Fibroblast of peridontal ligament (primary cell): Measurements from ENCODE around the gene ZNF76.

Source experiments
- DNase-seq: peaks from one replicate; pipeline ENCODE4 v3.0.0-alpha.2; 2010; ENCODE audit errors: extremely low read depth

The ZNF76 gene

DNA sequence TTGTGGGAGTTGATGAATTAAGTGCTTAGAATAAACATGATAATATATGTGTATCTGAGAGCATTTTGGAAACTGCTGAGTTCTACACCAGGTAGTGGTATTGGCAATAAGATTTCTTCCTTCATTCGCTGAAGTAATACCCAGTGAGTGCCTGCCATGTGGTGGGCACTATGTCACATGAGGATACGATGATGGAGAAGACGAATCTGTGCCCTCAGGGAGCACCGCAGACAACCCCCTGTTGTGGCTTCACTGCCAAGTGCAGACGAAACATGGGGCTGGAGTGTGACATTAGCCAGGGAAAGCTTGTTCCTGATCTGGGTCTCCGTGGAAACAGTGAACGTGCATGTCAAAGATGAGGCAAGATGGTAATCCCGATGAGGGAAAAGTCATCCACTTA lies 7.9 kb downstream of the ZNF76 start:
- DNase-seq: no peak

- DNase-seq: no peak
Measured at GRCh38 chr6:35267897-35268296, 8.4 kb downstream of the ZNF76 start.

- no peak for DNase-seq
Measured at GRCh38 chr6:35272005-35272404, 12.5 kb downstream of the ZNF76 start.

DNA sequence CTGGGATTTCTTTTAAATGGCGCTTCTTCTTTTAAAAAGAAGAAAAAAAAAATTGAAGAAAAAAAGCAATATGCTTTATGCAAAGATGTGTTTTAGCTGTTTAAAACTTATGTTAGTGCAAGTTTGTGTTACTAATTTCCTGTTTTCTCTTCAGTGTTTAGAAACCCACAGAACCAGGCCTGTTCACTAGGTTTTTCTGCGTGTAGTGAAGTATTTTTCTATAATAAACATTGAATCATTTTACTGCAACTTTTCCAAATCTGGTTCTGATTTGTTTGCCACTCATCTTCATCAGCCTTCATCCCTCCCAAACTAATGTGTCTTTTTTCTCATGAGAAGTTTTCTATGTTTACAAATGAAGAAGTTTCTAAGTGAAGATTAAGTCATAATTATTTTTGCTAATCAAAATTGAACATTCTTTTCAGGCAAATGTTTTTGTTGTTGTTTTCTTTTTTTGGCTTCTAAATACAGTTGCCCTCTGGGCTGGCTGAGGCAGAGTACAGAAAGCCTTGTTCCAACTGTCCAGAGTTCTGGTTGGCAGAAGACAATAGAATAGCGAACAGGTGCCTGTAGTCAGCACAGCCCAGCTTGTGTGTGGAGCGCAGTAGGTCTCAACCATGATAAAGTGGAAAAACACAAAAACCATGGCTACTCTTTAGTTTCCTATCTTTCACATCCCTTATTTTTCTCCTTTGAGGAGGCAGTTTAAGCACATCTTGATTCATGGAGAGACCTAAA lies 14.5 kb downstream of the ZNF76 start:
- peak; percentile 68 for DNase-seq

DNA sequence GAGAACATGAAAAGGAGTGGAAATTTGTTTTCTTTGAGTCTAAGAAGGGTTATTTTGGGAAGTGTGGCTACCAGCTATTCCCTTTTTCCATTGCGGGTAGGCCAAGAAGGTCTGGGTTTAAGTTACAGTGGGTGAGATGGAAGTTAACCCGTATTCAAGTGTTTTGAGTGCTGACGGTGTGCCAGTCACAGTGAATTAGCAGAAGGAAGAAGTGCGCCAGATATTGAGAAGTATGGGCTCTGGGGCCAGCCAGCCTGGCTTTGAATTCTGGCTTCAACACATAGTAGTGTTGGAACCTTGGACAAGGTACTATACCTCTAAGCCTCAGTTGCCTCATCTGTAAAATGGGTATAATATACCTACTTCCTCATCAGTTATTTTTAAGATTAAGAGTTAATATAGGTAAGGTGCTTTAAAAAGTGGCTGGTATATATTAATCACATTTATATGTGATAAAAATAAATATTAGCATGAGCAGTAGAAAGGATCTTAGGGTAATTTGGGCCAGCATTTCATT lies 16.3 kb downstream of the ZNF76 start:
- no peak for DNase-seq

DNA sequence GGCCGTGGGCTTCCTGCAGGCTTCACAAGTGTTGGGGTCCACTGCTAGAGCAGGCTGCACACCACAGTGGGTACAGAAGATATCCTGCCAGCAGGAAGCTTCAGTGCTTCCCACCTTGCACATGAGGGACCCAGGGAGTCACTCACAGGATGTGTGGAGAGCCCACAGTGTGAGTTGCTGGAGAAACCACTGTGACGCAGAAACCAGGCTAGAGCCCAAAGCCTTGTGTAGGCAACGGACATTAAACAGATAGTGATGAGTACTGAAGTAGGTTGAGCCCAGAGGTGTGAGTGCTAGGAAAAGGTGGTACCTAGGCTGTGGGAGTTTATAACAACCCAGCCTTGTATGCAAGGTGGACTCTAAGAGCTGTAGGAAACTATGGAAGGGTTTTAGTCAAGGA lies 19.2 kb downstream of the ZNF76 start:
- peak; percentile 13 for DNase-seq

GRCh38 chr6:35280903-35281302 lies 21.4 kb downstream of the ZNF76 start:
- peak; percentile 38 for DNase-seq

- no peak for DNase-seq
Measured at GRCh38 chr6:35282472-35282871, 22.9 kb downstream of the ZNF76 start.

DNA sequence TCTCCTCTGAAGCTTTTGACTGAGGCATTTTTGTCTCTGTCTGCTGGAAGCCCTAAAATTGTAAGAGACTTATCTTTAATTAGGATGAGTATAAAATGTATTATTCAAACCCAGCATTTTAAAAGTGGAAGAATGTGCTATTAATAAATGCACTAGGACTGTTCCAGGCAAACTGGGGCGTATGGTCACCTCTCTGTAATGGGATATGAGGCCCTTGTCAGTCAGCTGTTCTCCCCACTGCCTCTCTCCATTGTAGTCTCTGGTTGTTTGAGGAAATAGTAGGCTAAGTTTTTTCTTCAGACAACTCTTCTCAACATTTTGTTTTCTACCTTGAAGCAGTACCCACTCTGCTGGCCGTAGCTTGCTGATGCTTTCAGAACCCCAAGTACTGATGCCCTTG lies 23.8 kb downstream of the ZNF76 start:
- DNase-seq: no peak

GRCh38 chr6:35287671-35288396 lies 28.3 kb downstream of the ZNF76 start:
- DNase-seq: peak; percentile 39

DNA sequence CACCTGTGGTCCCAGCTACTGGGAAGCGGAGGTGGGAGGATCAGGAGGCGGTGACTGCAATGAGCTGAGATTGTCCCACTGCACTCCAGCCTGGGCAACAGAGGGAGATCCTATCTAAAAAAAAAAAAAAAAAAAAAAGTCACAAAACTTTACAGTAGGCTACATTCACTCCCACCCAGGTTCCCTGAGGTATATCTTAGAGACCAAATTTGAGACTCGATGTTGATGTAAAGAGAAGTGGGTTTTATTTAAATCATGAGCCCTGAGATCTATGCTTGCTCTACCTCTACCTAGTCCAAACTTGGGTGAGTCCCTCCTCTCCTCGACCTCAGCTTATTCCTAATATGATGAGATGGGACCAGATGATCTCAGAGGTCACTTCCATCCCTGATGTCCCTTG lies 29.3 kb downstream of the ZNF76 start:
- DNase-seq: no peak

DNA sequence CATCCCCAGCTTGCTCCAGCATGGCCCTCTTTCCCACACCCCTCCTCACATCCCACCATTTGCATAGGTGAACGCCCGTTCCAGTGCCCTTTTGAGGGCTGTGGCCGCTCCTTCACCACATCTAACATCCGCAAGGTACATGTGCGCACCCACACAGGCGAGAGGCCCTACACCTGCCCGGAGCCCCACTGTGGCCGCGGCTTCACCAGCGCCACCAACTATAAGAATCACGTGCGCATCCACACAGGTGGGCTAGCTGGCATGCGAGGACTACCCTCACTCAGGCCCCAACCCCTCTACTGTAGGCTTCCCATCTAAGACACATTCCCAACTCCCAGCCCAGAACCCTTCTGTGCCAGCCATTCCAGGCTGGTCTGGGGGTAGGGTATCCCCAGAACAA lies 32.0 kb downstream of the ZNF76 start:
- DNase-seq: no peak

GRCh38 chr6:35292494-35292893 lies 33.0 kb downstream of the ZNF76 start:
- DNase-seq: no peak

DNA sequence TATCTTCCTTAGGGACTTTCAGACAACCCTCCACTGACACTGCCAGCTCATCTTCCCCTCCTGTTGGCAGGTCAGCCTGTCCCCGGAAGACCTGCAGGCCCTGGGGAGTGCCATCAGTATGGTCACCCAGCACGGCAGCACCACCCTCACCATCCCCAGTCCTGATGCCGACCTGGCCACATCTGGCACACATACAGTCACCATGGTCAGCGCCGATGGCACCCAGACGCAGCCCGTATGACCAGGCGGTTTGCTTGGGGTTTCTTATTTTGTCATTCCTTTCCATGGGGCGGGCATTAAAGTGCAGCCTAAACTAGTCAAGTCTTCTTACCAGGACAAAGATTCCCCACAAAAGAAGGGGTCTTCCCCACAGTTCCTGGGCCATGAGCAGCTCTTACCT lies 34.1 kb downstream of the ZNF76 start:
- DNase-seq: no peak

- DNase-seq: peak; percentile 31
Measured at GRCh38 chr6:35294308-35294945, 34.9 kb downstream of the ZNF76 start.

DNA sequence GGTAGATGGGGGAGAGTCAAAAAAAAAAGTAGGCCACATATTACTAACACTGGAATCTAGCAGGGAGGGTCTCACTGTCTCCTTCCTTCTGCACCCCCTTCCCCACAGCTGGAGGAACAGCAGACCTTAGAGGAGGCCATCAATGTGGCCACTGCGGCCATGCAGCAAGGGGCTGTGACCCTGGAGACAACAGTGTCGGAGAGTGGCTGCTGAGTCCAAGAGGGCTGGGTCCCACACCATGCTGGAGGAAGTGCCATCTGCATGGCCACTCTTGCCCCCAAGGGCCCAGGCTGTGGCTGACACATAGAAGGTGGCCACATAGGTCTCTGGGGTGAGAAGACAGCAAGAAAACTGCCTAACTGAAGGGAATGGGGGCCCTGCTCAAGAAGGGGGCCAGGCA lies 35.5 kb downstream of the ZNF76 start:
- no peak for DNase-seq

- no peak for DNase-seq
Measured at GRCh38 chr6:35295521-35296315, 36.2 kb downstream of the ZNF76 start.

- DNase-seq: no peak
Measured at GRCh38 chr6:35296931-35297600, 37.5 kb downstream of the ZNF76 start.

DNA sequence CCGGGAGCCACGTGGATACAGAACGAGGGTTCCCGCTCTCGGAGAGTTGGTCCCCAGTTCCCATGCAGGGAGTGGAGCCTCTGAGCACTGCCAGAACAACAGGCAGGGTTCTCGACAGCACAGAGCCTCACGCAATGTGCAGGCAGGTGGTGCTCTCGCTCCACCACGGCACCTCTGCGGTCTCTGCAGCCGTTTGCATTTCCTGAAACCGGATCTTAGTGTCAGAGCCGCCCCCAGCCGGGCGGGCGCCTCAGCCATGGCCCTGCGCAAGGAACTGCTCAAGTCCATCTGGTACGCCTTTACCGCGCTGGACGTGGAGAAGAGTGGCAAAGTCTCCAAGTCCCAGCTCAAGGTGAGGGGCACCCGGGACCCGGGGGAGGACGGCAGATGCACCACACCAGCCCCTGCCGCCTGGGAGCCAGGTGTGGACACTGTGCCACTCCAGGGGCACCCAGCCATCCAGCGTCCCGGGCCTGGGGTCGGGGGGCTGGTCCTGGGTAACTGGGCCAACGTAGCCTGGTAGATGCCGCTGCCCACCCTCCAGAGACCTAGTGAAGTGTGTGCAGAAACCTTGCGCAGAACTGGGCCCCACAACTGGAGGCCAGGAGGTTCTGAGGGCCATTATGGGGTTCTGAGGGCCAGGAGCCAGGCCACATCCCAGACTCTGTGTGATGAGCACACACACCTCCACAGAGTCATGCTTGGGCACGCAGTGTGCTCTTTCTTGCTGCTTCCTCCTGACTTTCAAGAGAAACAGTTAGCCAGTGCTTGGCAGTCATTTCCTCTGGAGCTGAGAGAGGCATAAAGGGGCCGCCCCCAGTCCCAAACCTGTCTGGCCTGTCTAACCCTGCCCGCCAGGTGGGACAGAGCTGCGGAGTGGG lies 38.3 kb downstream of the ZNF76 start, which contains the start of gene DEF6:
TSS of gene DEF6 (plus strand) at position 218 of the 881 bp plus-strand sequence. CDS start at position 257, 39 bp downstream.
- peak; percentile 48 for DNase-seq

DNA sequence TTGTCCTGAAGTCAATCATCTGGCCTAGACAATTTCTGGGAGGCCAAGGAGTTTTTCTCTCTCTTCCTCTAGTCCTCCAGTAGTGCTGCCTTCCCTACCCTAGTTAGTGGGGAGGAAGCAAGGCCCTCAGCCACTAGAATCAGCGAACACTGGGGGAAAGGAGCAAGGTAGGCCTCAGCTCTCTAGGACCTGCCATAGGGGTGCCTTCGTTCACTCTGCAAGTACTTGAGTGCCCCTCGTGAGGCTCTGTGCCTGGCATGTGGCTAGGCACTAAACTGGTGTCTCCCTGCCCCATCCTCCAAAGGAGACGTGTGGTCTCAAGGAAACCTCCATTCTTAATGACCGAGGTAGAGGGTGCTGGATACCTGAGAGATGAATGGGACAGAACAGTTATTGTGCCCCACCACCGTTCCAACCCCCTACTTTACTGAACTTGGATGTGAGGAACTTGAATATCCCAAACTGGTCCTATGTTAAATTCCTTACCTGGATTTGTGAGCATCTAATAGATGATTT lies 39.1 kb downstream of the ZNF76 start:
- DNase-seq: no peak
